SIG-M5 treated with dmso at 0.1 percent for 504 hours (cell line): ENCODE results near the gene GPR6.
A peak's percentile ranks its signal among the peaks of the same experiment; 100 is the strongest.

Experiments
- DNase-seq: peaks from one replicate; lab custom pipeline; 2025; ENCODE audit not compliant: unreplicated experiment; lab: John Stamatoyannopoulos, UW

The GPR6 gene, protein sequence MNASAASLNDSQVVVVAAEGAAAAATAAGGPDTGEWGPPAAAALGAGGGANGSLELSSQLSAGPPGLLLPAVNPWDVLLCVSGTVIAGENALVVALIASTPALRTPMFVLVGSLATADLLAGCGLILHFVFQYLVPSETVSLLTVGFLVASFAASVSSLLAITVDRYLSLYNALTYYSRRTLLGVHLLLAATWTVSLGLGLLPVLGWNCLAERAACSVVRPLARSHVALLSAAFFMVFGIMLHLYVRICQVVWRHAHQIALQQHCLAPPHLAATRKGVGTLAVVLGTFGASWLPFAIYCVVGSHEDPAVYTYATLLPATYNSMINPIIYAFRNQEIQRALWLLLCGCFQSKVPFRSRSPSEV

GRCh38 chr6:109978174-109979032 lies at the start of gene GPR6:
Gene GPR6, plus strand, starts transcription at chr6:109978311. Its CDS starts 802 bp downstream, at chr6:109979113.
- DNase-seq, result no peak

DNA sequence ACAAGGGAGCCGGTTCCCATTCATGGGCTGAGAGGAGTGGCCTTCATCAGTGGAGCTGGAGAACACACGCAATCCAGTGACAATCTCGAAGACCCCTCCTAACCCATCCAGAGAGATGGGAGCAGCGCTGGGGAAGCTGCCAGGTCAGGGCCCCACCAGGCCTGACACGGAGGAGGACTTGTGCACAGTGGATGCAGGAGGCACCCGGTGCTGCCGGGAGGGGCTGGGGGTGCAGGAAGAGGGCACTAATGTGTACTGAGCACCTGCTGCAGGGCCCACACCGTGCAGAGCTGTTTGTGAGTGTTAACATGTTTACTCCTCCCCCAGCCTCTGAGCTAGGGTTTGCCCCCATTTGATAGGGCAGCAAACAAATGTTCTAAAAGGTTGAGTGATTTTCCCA lies 43.8 kb upstream of the GPR6 start:
- no peak for DNase-seq

GRCh38 chr6:109939654-109940053 lies 38.5 kb upstream of the GPR6 start:
- no peak for DNase-seq

- peak; percentile 35 for DNase-seq
These were observed 33.7 kb upstream of the GPR6 start for GRCh38 chr6:109944448-109944847.

- no peak for DNase-seq
These were observed 33.0 kb upstream of the GPR6 start for GRCh38 chr6:109945091-109945490.

DNA sequence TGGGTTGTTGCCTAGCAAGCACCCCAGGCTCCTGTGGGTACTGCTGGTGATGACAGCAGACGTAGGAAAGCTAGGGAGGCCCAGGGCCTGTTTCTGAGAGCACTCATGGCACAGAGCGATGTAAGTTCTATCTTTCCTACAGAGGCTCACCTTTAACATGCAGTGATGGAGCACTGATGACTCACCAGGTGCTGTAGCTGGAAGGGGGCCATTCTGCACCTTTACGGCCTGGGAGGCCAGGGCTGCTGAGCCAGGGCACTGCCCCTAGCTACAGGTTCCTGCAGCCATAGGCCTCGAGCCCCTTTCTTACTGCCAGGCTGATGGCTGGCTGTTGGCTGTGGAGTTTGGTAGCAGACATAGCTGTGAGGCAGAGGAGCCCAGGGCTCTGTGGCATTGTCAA lies 31.1 kb upstream of the GPR6 start:
- DNase-seq, result no peak

DNA sequence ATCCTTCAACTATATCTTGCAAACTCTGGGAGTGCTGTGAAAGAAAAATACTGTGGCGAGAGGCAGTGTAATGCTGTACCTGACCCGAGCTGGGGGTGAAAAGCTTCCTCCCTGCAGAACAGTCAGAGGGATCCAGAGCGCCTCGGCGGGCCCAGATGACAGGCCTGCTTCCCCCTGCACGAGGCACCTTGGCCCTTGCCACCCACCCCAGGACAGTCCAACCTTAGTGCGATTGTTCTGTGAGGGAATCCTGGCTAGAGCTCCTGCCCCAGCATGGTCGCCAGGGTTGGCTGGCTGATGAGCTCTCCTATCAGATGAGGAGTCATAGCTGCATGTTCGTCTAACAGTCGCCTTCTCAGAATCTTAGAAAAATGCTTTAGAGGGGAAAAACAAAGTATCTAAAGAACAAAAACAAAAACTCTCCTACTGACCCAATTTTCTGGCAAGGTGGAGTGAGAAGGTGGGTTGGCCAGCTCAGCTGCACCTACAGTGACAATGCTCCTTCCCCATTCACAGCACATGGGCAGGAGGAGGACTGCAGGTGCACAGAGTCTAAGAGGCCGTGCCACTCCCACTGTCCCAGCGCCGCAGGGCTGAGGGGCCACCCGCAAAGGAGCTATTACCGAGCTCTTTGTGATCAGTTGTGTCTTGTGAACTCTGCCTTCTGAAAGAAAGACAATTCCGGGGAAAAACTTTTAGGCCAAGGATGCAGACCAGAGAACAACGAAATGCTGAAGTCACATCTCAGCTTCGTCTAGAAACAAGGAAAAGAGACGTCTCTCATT lies 28.6 kb upstream of the GPR6 start:
- DNase-seq, result no peak

DNA sequence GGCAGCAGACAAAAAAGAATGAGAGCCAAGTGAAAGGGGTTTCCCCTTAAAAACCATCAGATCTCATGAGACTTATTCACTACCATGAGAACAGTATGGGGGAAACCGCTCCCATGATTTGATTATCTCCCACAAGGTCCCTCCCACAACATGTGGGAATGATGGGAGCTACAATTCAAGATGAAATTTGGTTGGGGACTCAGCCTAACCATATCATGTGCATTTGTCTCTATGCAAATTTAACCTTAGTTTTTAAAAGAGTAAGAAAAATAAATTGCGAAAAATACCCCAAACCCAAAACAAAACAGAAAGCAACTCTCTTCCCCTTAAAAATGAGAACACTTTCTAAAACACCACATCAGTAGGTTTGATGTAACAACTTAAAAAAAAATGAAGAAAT lies 22.6 kb upstream of the GPR6 start:
- DNase-seq, result no peak

DNA sequence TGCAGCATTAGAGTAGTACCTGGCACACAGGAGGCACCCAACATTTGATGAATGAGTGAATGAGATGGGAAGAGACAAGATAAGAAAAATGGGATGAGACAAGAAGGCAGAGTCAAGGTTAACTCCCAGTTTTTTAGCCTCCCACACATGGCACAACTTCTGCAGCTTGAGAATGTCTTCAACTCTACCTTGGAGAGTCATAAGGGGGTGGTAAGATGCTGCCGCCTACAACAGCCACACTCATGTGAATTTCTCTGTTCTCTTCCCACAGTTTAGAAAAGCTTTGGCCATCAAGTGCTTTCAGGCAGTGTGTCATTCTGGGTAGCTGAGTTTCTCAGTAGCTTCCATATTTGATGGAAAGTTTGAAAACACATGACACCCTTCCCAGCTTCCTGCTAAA lies 19.5 kb upstream of the GPR6 start:
- no peak for DNase-seq

- DNase-seq, result no peak
These were observed 16.5 kb upstream of the GPR6 start for GRCh38 chr6:109961611-109962041.

- DNase-seq, result no peak
These were observed 15.8 kb upstream of the GPR6 start for GRCh38 chr6:109962271-109962670.

DNA sequence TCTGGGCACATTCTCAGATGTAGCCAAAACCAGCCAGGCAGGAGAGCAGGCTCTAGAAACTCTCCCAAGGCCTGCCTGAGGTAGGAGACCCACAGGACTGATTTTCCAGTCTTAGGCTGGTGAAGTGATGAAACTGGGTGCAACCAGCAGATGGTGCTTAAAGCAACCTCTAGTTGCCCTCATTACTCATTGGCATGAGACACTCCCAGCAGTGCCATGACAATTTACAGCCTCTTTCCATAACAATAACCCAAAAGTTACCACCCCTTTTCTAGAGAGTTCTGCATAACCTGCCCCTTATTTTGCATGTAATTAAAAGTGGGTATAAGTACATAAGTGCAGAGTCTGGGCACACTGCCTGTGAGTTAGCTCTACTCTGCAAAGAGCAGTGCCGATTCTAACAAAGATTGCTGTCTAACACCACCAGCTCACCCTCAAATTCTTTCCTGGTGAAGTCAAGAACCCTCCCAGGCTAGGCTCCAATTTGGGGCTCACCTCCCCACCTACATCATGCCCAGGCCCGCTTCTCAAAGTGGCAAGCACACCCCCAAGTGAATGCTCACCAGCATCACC lies 14.4 kb upstream of the GPR6 start:
- no peak for DNase-seq

DNA sequence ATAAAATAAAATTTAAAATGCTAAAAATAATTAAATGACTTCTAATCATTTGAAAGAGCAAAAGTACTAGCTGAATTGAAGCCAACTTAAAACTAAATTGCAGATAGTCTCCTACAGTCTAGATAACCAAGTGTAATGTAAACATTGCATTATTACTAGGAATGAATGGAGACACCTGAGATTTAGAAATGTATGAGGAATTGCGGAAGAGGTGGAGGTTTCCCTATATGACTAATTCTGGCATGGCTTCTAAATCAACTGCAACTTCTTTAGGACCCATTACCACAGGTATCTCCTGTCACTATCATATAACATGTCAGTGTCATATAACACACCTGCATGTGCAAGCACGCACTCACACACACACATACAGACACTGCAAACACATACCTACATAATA lies 13.2 kb upstream of the GPR6 start:
- no peak for DNase-seq

DNA sequence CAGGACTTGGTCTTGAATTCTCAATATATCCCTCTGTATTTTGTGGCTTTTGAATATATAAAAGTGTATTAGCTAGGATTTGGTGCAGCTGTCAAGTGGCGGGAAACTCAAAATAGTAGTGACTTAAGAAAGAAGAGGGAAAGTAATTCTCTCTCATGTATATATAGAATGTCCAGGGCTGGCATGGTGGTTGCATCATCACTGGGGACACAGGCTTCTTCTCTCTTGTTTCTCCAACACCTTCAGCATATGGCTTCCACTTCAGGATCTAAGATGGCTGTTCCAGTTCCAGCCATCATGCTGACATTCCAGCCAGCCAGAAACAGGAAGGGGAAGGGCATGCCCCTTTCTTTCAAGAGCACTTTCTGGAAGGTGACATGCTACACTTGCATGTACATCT lies 11.8 kb upstream of the GPR6 start:
- DNase-seq, result no peak

DNA sequence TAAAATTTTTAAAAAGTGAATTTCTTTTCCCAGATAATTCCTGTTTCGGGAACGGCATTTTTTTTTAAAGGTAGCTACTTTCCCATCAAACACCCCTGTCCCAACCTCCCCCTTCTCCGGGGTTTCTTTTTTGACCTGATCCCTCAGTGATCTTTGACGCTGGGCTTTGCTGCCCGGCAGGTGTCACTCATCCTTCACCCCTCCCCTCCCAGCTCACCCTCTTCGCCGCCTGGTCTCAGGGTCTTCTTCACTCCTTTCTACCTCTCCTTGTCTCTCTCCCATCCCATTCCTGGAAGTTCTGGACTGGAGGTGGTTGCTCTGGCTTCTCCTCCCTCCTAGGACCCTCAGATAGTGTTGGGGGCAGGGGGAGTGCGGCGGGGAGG lies 329 bp upstream of the GPR6 start:
- no peak for DNase-seq

DNA sequence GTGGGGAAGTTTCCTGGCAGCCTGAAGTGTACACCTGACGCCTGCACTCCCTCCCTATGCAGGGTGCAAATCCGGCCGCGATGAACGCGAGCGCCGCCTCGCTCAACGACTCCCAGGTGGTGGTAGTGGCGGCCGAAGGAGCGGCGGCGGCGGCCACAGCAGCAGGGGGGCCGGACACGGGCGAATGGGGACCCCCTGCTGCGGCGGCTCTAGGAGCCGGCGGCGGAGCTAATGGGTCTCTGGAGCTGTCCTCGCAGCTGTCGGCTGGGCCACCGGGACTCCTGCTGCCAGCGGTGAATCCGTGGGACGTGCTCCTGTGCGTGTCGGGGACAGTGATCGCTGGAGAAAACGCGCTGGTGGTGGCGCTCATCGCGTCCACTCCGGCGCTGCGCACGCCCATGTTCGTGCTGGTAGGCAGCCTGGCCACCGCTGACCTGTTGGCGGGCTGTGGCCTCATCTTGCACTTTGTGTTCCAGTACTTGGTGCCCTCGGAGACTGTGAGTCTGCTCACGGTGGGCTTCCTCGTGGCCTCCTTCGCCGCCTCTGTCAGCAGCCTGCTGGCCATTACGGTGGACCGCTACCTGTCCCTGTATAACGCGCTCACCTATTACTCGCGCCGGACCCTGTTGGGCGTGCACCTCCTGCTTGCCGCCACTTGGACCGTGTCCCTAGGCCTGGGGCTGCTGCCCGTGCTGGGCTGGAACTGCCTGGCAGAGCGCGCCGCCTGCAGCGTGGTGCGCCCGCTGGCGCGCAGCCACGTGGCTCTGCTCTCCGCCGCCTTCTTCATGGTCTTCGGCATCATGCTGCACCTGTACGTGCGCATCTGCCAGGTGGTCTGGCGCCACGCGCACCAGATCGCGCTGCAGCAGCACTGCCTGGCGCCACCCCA lies 1.2 kb downstream of the GPR6 start:
- DNase-seq, result no peak

DNA sequence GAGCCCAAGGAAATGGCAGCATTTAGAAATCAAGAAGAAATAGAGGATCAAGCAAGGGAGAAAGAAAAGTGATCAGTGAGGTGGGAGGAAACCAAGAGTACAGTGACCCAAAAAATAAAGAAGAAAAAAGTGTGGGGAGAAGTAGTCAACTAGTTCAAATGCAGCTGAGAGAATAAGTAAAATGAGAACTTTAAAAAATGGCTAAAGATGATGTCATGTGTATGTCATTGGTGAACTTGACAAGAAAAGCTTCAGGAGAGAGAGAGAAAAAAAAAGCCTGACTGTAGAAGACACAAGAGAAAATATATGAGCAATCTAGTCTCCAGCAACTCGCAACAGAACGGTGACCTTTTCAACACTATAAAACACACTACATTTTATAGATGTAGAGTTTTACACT lies 6.3 kb downstream of the GPR6 start:
- no peak for DNase-seq

DNA sequence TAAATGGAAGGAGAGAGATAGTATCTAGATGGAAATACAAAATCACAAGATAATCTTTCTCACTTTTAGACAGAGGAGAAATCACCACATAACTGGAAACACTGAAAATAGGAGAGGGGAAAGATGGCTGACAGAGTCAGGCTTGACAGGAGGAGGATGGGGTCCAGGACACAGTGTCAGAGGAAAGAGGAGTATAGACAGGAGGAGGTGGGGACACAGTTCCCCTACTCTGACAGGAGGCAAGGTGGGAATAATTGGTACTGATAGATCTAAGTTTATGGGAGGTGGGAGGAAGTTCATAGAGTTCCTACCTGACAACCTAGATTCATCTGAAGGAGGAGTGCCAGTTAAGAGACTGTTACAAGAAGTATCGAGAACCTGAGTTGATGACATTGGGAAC lies 9.1 kb downstream of the GPR6 start:
- DNase-seq, result no peak

DNA sequence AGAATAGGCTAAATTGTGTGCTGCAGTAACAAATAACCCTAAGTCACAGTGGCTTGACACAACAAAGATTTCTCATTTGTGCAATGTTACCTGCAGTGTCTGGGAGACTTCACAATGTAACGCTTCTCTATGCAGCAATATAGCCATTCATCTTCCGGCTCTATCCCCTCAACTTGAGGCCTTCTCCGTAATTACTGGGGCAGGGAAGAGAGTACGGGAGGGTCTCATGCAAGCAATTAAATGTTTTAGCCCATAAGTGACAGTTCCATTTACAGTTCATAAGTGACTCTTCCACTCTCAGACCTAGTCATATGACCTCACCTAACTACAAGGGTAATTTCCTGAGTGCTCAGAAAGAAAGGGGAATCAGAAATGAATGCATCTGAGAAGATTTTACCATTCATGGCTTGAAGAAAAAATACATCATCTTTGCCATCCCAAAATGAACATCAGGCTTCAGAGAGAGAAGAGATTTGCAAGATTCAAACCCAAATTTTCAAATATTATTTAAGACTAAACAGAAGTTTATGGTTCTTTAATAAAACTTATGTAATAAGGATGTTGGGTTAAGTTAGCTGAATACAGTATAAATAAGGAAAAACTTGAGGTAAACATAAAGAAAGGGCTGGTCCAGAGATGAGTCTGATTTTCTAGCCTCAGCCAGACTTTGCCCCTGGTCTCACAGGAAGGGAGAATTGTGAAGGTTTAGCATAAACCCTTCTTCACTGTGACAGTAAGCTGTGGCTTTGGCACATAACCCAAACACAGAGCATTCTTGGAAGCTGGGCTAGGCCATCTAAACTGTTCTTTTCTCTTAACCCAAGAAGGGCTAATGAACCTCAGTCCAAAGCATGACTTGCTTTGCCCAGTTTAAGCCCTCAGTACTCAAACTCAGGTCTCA lies 13.3 kb downstream of the GPR6 start:
- no peak for DNase-seq
